H9 (cell line): ENCODE data around the gene SULT1E1. TPM values are rescaled to one million over a fixed set of nuclear protein-coding genes. Genes with fewer than 3 reads are reported as not detected.

ENCODE experiments used
- DNase-seq: peaks from one replicate; pipeline ENCODE4 v3.0.0-alpha.2; 2017
- H2AFZ ChIP-seq: one replicate; pipeline ENCODE4 v1.6.1; 2013; ENCODE audit warnings: mild to moderate bottlenecking, low read length, control low read depth, moderate library complexity
- H2AK5ac ChIP-seq: 2 replicates; pipeline ENCODE4 v1.6.1; 2013; ENCODE audit warnings: low read length, control low read depth, mixed read lengths; ENCODE audit not compliant: insufficient read length
- H2BK120ac ChIP-seq: one replicate; pipeline ENCODE4 v1.6.1; 2013; ENCODE audit warnings: low read depth, mild to moderate bottlenecking, low read length, control low read depth, inconsistent platforms; ENCODE audit not compliant: poor library complexity, severe bottlenecking
- H2BK12ac ChIP-seq: 2 replicates; pipeline ENCODE4 v1.6.1; 2013; ENCODE audit warnings: low read length, control low read depth, mixed read lengths, low read depth; ENCODE audit not compliant: insufficient read length
- H2BK15ac ChIP-seq: 2 replicates; pipeline ENCODE4 v1.6.1; 2013; ENCODE audit warnings: low read depth, low read length, control low read depth
- H2BK20ac ChIP-seq: one replicate; pipeline ENCODE4 v1.6.1; 2013; ENCODE audit warnings: low read depth, mild to moderate bottlenecking, low read length, control low read depth, inconsistent platforms; ENCODE audit not compliant: poor library complexity, severe bottlenecking
- H2BK5ac ChIP-seq: 2 replicates; pipeline ENCODE4 v1.6.1; 2013; ENCODE audit warnings: low read length, control low read depth, mixed read lengths; ENCODE audit not compliant: insufficient read length
- H3K14ac ChIP-seq: 2 replicates; pipeline ENCODE4 v1.6.1; 2013; ENCODE audit warnings: low read length, control low read depth; ENCODE audit not compliant: insufficient read depth
- H3K18ac ChIP-seq: 2 replicates; pipeline ENCODE4 v1.6.1; 2013; ENCODE audit warnings: low read depth, mild to moderate bottlenecking, mixed read lengths, low read length, control low read depth; ENCODE audit not compliant: insufficient read length
- H3K23ac ChIP-seq: 2 replicates; pipeline ENCODE4 v1.6.1; 2013; ENCODE audit warnings: low read length, control low read depth, mixed read lengths, low read depth; ENCODE audit not compliant: insufficient read length
- H3K23me2 ChIP-seq: 2 replicates; pipeline ENCODE4 v1.6.1; 2013; ENCODE audit warnings: low read depth, mild to moderate bottlenecking, mixed read lengths, low read length, control low read depth; ENCODE audit not compliant: insufficient read length, poor library complexity, severe bottlenecking
- H3K27ac ChIP-seq: 2 replicates; pipeline ENCODE4 v1.5.1; 2013; ENCODE audit warnings: low read length, control low read depth, mixed read lengths, low read depth; ENCODE audit not compliant: insufficient read length
- H3K27me3 ChIP-seq: 2 replicates; pipeline ENCODE4 v1.6.1; 2013; ENCODE audit warnings: low read length, control low read depth, inconsistent platforms; ENCODE audit not compliant: insufficient read depth
- H3K4ac ChIP-seq: 2 replicates; pipeline ENCODE4 v1.6.1; 2013; ENCODE audit warnings: low read depth, mild to moderate bottlenecking, control low read depth, inconsistent platforms, low read length, moderate library complexity
- H3K4me1 ChIP-seq: 2 replicates; pipeline ENCODE4 v1.6.1; 2013; ENCODE audit warnings: low read length, control low read depth, inconsistent platforms; ENCODE audit not compliant: insufficient read depth
- H3K4me2 ChIP-seq: 2 replicates; pipeline ENCODE4 v1.6.1; 2013; ENCODE audit warnings: low read length, control low read depth, mixed read lengths; ENCODE audit not compliant: insufficient read length, insufficient read depth
- H3K56ac ChIP-seq: 2 replicates; pipeline ENCODE4 v1.6.1; 2013; ENCODE audit warnings: low read depth, mild to moderate bottlenecking, mixed read lengths, low read length, control low read depth; ENCODE audit not compliant: insufficient read length
- H3K79me1 ChIP-seq: 2 replicates; pipeline ENCODE4 v1.6.1; 2013; ENCODE audit warnings: low read depth, mild to moderate bottlenecking, moderate library complexity, low read length, control low read depth, inconsistent platforms; ENCODE audit not compliant: insufficient read depth, poor library complexity, severe bottlenecking
- H3K79me2 ChIP-seq: 2 replicates; pipeline ENCODE4 v1.6.1; 2013; ENCODE audit warnings: low read length, control low read depth, inconsistent platforms; ENCODE audit not compliant: insufficient read depth
- H3K9ac ChIP-seq: 2 replicates; pipeline ENCODE4 v1.6.1; 2013; ENCODE audit warnings: low read length, control low read depth, mixed read lengths; ENCODE audit not compliant: insufficient read length; ENCODE audit errors: extremely low read depth
- H3K9me3 ChIP-seq: one replicate; pipeline ENCODE4 v1.6.1; 2013; ENCODE audit warnings: low read depth, low read length, inconsistent platforms; ENCODE audit not compliant: control insufficient read depth
- H3T11ph ChIP-seq: one replicate; pipeline ENCODE4 v1.6.1; 2013; ENCODE audit warnings: mild to moderate bottlenecking, low read length, control low read depth, inconsistent platforms
- H4K20me1 ChIP-seq: one replicate; pipeline ENCODE4 v1.6.1; 2013; ENCODE audit not compliant: control insufficient read depth, insufficient read length, insufficient read depth
- H4K5ac ChIP-seq: 2 replicates; pipeline ENCODE4 v1.6.1; 2013; ENCODE audit warnings: low read depth, mild to moderate bottlenecking, mixed read lengths, low read length, control low read depth; ENCODE audit not compliant: insufficient read length
- H4K8ac ChIP-seq: replicated peaks from 2 replicates; pipeline ENCODE4 v1.6.1; 2013; ENCODE audit warnings: low read length, control low read depth, mixed read lengths, low read depth; ENCODE audit not compliant: insufficient read length
- H4K91ac ChIP-seq: 2 replicates; pipeline ENCODE4 v1.6.1; 2013; ENCODE audit warnings: low read depth, mild to moderate bottlenecking, moderate library complexity, mixed read lengths, low read length, control low read depth; ENCODE audit not compliant: insufficient read length
- H3K27ac Mint-ChIP-seq, 3 experiments: 2 replicates in 2 of 3; 3 replicates in 1 of 3; pipeline ENCODE4 v1.8.0; 2020 to 2021; ENCODE audit warnings: mixed read lengths in 3 of 3, mild to moderate bottlenecking in 1 of 3, moderate library complexity in 1 of 3
- H3K27me3 Mint-ChIP-seq: 2 replicates; pipeline ENCODE4 v1.8.0; 2021; ENCODE audit warnings: low read depth, mild to moderate bottlenecking, moderate library complexity, mixed read lengths
- H3K36me3 Mint-ChIP-seq, 3 experiments: 2 replicates in 2 of 3; 3 replicates in 1 of 3; pipeline ENCODE4 v1.8.0; 2020 to 2021; ENCODE audit warnings: low read depth in 3 of 3, mixed read lengths in 3 of 3; ENCODE audit not compliant: insufficient read depth in 1 of 3
- H3K4me1 Mint-ChIP-seq, 2 experiments: 2 replicates each; pipeline ENCODE4 v1.8.0; 2020; ENCODE audit warnings: mixed read lengths in 2 of 2
- H3K4me3 Mint-ChIP-seq, 2 experiments: 2 replicates in 1 of 2; 3 replicates in 1 of 2; pipeline ENCODE4 v1.8.0; 2020 to 2021; ENCODE audit warnings: mild to moderate bottlenecking in 2 of 2, mixed read lengths in 2 of 2, moderate library complexity in 1 of 2
- H3K9me3 Mint-ChIP-seq, 2 experiments: 2 replicates in 1 of 2; 3 replicates in 1 of 2; pipeline ENCODE4 v1.8.0; 2020; ENCODE audit warnings: mild to moderate bottlenecking in 2 of 2, mixed read lengths in 2 of 2, moderate library complexity in 1 of 2
- WGBS: extraction: QIAGEN DNeasy Blood & Tissue Kit; methylation state at CpG from one replicate; pipeline ENCODE4 v1.1.7; 2013; ENCODE audit warnings: missing lambda C conversion rate, low lambda C conversion rate, mixed read lengths; ENCODE audit not compliant: insufficient read length; ENCODE audit errors: extremely low coverage; 5-methylcytosine and 5-hydroxymethylcytosine counted together
- total RNA-seq: library from RNA; stranded (reverse); gene quantifications from 2 replicates; pipeline ENCODE4 v1.2.1, GENCODE V29; 2021
- TF ChIP-seq, protein P1 (sequence below): fragments of 200-600 bp; sonication (generic); conservative IDR thresholded peaks from 3 replicates; pipeline ENCODE4 v1.8.0; 2021; ENCODE audit warnings: antibody characterized with exemption, mild to moderate bottlenecking

Gene SULT1E1
- total RNA-seq, 1 experiment from 2014 or later = not detected

DNA sequence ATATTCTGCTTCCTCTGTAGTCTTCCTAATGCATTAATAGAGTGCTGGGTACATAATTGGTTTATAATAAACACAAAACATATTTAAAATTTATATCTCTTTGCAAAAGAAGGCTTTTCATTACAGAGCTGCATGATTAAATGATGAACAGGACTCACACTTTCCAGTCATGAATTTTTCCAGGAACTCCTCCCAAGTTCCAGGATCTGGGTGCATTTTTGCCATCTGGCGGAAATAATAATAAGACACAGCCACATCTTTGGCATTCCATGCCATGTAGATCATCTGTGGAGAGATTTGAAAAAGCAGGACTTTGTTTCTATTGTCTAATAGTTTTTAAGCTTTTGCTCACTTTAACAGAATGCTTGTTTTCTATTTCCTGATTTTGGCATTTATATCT lies 59.3 kb downstream of the SULT1E1 start:
- Histone ChIP-seq H3K4me1 (no peaks in the 10 kb centered on the region), H2BK12ac (no peak overlapping the region), H3K18ac (no peak overlapping the region), H2BK20ac (no peak overlapping the region), H2BK5ac (no peak overlapping the region), H3K9me3 (no peaks in the 10 kb centered on the region), H4K8ac (no peak overlapping the region), H2AK5ac (no peak overlapping the region), H2AFZ (no peak overlapping the region), H2BK120ac (no peak overlapping the region), H3K4me2 (no peak overlapping the region), H3K23ac (no peak overlapping the region), H3K56ac (no peak overlapping the region), H3K9ac (no peak overlapping the region), H4K5ac (no peak overlapping the region), H4K91ac (no peak overlapping the region), H3K27ac (no peak overlapping the region), H4K20me1 (no peaks in the 10 kb centered on the region), H2BK15ac (no peak overlapping the region), H3K14ac (no peak overlapping the region), H3K79me1 (no peaks in the 10 kb centered on the region), H3T11ph (no peak overlapping the region), H3K23me2 (no peaks in the 10 kb centered on the region), H3K4ac (no peak overlapping the region), H3K27me3 (no peaks in the 10 kb centered on the region), H3K79me2 (no peaks in the 10 kb centered on the region)
- H3K36me3 Mint-ChIP-seq = no peaks in the 10 kb centered on the region
- no peaks in the 10 kb centered on the region for H3K27me3 Mint-ChIP-seq
- peaks cover 3% of the 10 kb centered on the region in 2 experiments; a peak in 2 of 4 replicates for H3K4me1 Mint-ChIP-seq
- no peak overlapping the region for H3K27ac Mint-ChIP-seq
- DNase-seq = no peak
- no CpG with 5 or more reads among the region's 1 CpG for WGBS
- no peak overlapping the region for H3K4me3 Mint-ChIP-seq
- TF ChIP-seq, protein P1, sequence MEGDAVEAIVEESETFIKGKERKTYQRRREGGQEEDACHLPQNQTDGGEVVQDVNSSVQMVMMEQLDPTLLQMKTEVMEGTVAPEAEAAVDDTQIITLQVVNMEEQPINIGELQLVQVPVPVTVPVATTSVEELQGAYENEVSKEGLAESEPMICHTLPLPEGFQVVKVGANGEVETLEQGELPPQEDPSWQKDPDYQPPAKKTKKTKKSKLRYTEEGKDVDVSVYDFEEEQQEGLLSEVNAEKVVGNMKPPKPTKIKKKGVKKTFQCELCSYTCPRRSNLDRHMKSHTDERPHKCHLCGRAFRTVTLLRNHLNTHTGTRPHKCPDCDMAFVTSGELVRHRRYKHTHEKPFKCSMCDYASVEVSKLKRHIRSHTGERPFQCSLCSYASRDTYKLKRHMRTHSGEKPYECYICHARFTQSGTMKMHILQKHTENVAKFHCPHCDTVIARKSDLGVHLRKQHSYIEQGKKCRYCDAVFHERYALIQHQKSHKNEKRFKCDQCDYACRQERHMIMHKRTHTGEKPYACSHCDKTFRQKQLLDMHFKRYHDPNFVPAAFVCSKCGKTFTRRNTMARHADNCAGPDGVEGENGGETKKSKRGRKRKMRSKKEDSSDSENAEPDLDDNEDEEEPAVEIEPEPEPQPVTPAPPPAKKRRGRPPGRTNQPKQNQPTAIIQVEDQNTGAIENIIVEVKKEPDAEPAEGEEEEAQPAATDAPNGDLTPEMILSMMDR = no peak
- no peaks in the 10 kb centered on the region for H3K9me3 Mint-ChIP-seq
